AG04449 (cell line): ENCODE results near the gene CBLL1.

Experiments used
- CTCF ChIA-PET: fragments of 350-600 bp; formaldehyde crosslinking; extraction: SDS; loops from one replicate; lab custom pipeline; 2021; ENCODE audit warnings: antibody characterized with exemption; lab: Yijun Ruan, JAX
- POLR2A ChIA-PET: fragments of 400-600, 350-600 bp; formaldehyde crosslinking; extraction: SDS; loops from one replicate; lab custom pipeline; 2020; ENCODE audit warnings: antibody characterized with exemption, inconsistent platforms; lab: Yijun Ruan, JAX
- DNase-seq: peaks from one replicate; pipeline ENCODE4 v3.0.0-alpha.2; 2010; ENCODE audit warnings: low read depth, low spot score
- H3K4me3 ChIP-seq: 2 replicates; pipeline ENCODE4 v1.5.1; 2011; ENCODE audit warnings: low read depth, mild to moderate bottlenecking, control low read depth, low read length
- TF ChIP-seq, protein P1 (sequence below): IDR thresholded peaks from one replicate; pipeline ENCODE4 v1.5.1; 2011; ENCODE audit warnings: mild to moderate bottlenecking, moderate library complexity, low read length, control low read depth, inconsistent platforms; ENCODE audit not compliant: insufficient read depth; ENCODE audit errors: missing control alignments

Gene CBLL1

DNA sequence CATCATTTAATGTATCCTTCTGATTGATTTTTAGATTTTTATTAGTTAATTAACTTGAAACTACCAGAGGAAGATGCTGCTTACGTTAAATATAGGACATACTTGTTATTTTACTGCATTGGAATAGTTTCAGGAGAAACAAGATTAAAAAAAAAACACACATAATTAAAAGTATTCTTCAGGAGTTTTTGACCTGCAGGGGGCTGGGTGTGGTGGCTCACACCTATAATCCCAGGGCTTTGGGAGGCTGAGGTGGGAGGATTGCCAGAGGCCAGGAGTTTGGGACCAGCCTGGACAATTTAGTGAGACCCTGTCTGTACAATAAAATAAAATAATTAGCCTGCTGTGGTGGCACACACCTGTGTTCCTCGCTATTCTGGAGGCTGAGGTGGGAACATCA is 10.7 kb downstream of the CBLL1 start:
- CTCF ChIA-PET: no interaction called here
- TF ChIP-seq, protein P1, sequence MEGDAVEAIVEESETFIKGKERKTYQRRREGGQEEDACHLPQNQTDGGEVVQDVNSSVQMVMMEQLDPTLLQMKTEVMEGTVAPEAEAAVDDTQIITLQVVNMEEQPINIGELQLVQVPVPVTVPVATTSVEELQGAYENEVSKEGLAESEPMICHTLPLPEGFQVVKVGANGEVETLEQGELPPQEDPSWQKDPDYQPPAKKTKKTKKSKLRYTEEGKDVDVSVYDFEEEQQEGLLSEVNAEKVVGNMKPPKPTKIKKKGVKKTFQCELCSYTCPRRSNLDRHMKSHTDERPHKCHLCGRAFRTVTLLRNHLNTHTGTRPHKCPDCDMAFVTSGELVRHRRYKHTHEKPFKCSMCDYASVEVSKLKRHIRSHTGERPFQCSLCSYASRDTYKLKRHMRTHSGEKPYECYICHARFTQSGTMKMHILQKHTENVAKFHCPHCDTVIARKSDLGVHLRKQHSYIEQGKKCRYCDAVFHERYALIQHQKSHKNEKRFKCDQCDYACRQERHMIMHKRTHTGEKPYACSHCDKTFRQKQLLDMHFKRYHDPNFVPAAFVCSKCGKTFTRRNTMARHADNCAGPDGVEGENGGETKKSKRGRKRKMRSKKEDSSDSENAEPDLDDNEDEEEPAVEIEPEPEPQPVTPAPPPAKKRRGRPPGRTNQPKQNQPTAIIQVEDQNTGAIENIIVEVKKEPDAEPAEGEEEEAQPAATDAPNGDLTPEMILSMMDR: no peak

DNA sequence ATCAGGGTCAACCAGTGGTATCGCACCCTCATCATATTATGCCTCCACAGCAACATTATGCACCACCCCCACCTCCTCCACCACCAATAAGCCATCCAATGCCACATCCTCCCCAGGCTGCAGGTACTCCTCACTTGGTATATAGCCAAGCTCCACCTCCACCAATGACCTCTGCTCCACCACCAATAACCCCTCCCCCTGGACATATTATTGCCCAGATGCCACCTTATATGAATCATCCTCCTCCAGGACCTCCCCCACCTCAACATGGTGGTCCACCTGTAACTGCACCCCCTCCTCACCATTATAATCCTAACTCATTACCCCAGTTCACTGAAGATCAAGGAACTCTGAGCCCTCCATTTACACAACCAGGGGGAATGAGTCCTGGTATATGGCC is 14.7 kb downstream of the CBLL1 start:
- CTCF ChIA-PET: no interaction called here
- POLR2A ChIA-PET: no interaction called here
- TF ChIP-seq, protein P1: no peak
- H3K4me3 ChIP-seq: no peak overlapping the region
- DNase-seq: no peak

More for the DNA sequence above, 10.7 kb downstream of the CBLL1 start:
- no peak overlapping the region for H3K4me3 ChIP-seq
- POLR2A ChIA-PET: no interaction called here
- DNase-seq: no peak

DNA sequence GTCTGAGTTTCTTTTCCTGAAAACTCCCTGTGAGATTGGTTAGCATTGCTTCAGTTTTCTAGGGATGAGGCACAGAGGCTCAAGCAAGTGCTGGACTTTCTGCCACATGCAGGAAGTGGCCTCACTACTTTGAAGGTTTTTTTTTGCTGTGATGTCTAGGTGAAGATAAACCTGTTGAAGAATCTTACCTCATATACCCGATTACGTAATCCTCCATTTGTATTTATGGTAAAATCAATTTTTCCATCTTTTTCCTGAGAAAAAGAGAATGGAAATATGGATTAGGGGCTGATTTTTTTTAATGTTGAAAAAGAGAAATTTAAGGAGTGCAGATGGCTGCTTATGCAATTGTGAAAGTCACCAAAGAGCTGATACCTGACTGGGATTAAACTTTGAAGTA is 23.4 kb downstream of the CBLL1 start:
- CTCF ChIA-PET: no interaction called here
- TF ChIP-seq, protein P1: no peak
- DNase-seq: no peak
- POLR2A ChIA-PET: no interaction called here
- no peak overlapping the region for H3K4me3 ChIP-seq

DNA sequence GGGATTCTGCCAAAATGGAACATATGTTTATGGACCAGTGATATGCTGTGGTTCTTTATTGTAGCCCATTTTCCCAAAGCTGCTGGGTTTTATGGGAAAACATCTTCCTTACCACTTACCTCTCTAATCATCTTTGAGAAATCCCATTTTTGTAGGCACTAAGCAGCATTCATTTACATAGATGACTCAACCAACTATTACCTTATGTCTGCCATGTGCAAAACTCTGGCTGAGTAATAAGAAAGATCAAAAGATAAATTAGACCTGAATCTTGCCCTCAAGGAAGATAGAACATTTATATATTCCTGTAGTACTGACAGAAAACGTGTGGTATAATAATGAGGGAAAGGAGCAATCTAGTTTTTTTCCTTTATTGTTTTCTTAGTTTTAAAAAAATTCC is 24.3 kb downstream of the CBLL1 start:
- POLR2A ChIA-PET: no interaction called here
- no peak for DNase-seq
- H3K4me3 ChIP-seq: no peak overlapping the region
- TF ChIP-seq, protein P1: no peak
- CTCF ChIA-PET: no interaction called here

DNA sequence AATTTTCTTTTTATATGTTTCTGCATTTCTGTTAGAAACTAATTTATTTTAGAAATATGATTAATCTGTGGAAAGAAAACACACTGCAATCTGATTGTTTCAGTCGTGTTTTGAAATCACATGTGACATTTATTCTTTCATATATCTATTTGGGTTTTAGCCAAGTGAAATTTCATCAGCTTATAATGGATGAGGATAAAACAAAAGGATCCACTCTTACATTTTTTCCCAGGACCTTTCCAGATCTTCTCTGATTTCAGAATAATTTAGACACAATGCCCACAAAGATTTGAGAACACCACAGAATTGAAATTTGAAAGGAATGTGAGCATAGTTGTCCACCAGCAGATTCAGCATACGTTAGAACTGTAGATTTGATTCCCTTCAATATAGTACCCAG is 29.1 kb downstream of the CBLL1 start:
- ChIA-PET POLR2A (no interaction called here), CTCF (interaction anchor here (1.0 to 1.7 kb wide), 3 partner anchors 102 to 598 kb away, joined by 3 to 5 read pairs (median 4); no protein-coding TSS in a partner anchor)
- TF ChIP-seq, protein P1: no peak
- no peak overlapping the region for H3K4me3 ChIP-seq
- DNase-seq: no peak

DNA sequence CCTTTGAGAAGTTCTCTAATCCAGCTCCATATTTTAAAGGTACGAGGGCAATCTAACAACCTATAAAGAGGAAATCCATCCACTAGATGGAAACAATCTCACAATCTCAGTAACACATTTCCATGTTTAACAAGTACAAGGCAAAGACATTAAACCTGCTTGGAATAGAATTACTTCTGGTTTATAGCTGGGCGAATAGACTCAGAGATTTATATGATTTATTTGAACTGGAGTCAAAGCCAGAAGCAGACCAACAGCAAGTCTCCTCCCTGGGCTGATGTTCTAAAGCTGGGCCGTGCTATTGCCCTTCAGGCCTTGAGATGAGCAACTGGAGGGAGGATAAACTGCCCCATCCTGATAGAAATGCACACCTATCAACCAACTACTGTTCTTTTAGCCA is 33.8 kb downstream of the CBLL1 start:
- CTCF ChIA-PET: interaction anchor here (1.3 kb wide), 1 partner anchor 34 kb away, joined by 4 read pairs; the partner anchor contains the start of gene CBLL1
- DNase-seq: no peak
- POLR2A ChIA-PET: no interaction called here

More for the DNA sequence above, 33.8 kb downstream of the CBLL1 start:
- TF ChIP-seq, protein P1: no peak
- no peak overlapping the region for H3K4me3 ChIP-seq
